GM23338 (cell line): ENCODE results near the gene MAP3K5. TPM values are rescaled to one million over a fixed set of nuclear protein-coding genes. Genes with fewer than 3 reads are reported as not detected.

Experiments used
- ATAC-seq: fragments of 200-7000 bp; cut with Tn5 transposase; 3 replicates; pipeline ENCODE4 v1.9.1; 2020
- DNase-seq: peaks from one replicate; pipeline ENCODE4 v3.0.0-alpha.2; 2015; ENCODE audit warnings: low spot score
- H2AFZ ChIP-seq: fragments of 200-600 bp; sonication (generic); 2 replicates; pipeline ENCODE4 v1.8.0; 2016; ENCODE audit warnings: antibody characterized with exemption, mild to moderate bottlenecking, moderate library complexity
- H3F3A ChIP-seq: fragments of 200-600 bp; sonication (generic); replicated peaks from 2 replicates; pipeline ENCODE4 v1.8.0; 2017; ENCODE audit warnings: antibody characterized with exemption, mixed run types, low read depth
- H3K27ac ChIP-seq: fragments of 200-600 bp; sonication (generic); 2 replicates; pipeline ENCODE4 v1.6.1; 2016; ENCODE audit warnings: low read depth
- H3K27me3 ChIP-seq: fragments of 200-600 bp; sonication (generic); 2 replicates; pipeline ENCODE4 v1.8.0; 2016; ENCODE audit warnings: mild to moderate bottlenecking, mixed run types, moderate library complexity; ENCODE audit not compliant: insufficient read depth
- H3K36me3 ChIP-seq: fragments of 200-600 bp; sonication (generic); 2 replicates; pipeline ENCODE4 v1.8.0; 2016; ENCODE audit warnings: mild to moderate bottlenecking; ENCODE audit not compliant: insufficient read depth
- H3K4me1 ChIP-seq: fragments of 200-600 bp; sonication (generic); 2 replicates; pipeline ENCODE4 v1.8.0; 2016; ENCODE audit warnings: mild to moderate bottlenecking, moderate library complexity; ENCODE audit not compliant: insufficient read depth
- H3K4me2 ChIP-seq: fragments of 200-600 bp; sonication (generic); 2 replicates; pipeline ENCODE4 v1.7.1; 2017; ENCODE audit warnings: mixed run types
- H3K4me3 ChIP-seq: fragments of 200-600 bp; sonication (generic); 2 replicates; pipeline ENCODE4 v1.6.1; 2016; ENCODE audit warnings: mixed run types
- H3K79me2 ChIP-seq: fragments of 200-600 bp; sonication (generic); replicated peaks from 2 replicates; pipeline ENCODE4 v1.8.0; 2017; ENCODE audit warnings: mild to moderate bottlenecking; ENCODE audit not compliant: insufficient read depth
- H3K9me2 ChIP-seq: fragments of 200-600 bp; sonication (generic); 2 replicates; pipeline ENCODE4 v1.8.0; 2017; ENCODE audit not compliant: insufficient read depth
- H4K20me1 ChIP-seq: fragments of 200-600 bp; sonication (generic); replicated peaks from 2 replicates; pipeline ENCODE4 v1.8.0; 2017; ENCODE audit warnings: mild to moderate bottlenecking; ENCODE audit not compliant: insufficient read depth
- H3K27ac Mint-ChIP-seq: 2 replicates; pipeline ENCODE4 v1.8.0; 2020; ENCODE audit warnings: inconsistent platforms, mild to moderate bottlenecking, moderate library complexity, mixed read lengths
- H3K27me3 Mint-ChIP-seq: 3 replicates; pipeline ENCODE4 v1.8.0; 2022; ENCODE audit warnings: low read depth, mild to moderate bottlenecking, moderate library complexity, mixed read lengths, inconsistent platforms; ENCODE audit not compliant: insufficient read depth, poor library complexity
- H3K36me3 Mint-ChIP-seq: 3 replicates; pipeline ENCODE4 v1.8.0; 2021; ENCODE audit warnings: low read depth, mild to moderate bottlenecking, inconsistent platforms, moderate library complexity, mixed read lengths
- H3K4me1 Mint-ChIP-seq: 3 replicates; pipeline ENCODE4 v1.8.0; 2020; ENCODE audit warnings: mild to moderate bottlenecking, inconsistent platforms, mixed read lengths
- H3K4me3 Mint-ChIP-seq: 3 replicates; pipeline ENCODE4 v1.8.0; 2021; ENCODE audit warnings: moderate library complexity, mild to moderate bottlenecking, inconsistent platforms, mixed read lengths
- H3K9me3 Mint-ChIP-seq: 3 replicates; pipeline ENCODE4 v1.8.0; 2020; ENCODE audit warnings: moderate library complexity, mild to moderate bottlenecking, inconsistent platforms, mixed read lengths
- ETS1 ChIP-seq: IDR thresholded peaks from 2 replicates; pipeline ENCODE4 v1.6.1; 2016; ENCODE audit warnings: antibody characterized with exemption
- EZH2 ChIP-seq: fragments of 200-600 bp; sonication (generic); IDR thresholded peaks from one replicate; pipeline ENCODE4 v1.8.0; 2017; ENCODE audit warnings: antibody characterized with exemption, mild to moderate bottlenecking, low read depth; ENCODE audit not compliant: unreplicated experiment
- JUNB ChIP-seq: IDR thresholded peaks from one replicate; pipeline ENCODE4 v1.6.1; 2016; ENCODE audit warnings: antibody characterized with exemption; ENCODE audit not compliant: unreplicated experiment
- POLR2AphosphoS5 ChIP-seq: IDR thresholded peaks from 2 replicates; pipeline ENCODE4 v1.6.1; 2016; ENCODE audit warnings: antibody characterized with exemption, low read depth
- STAT1 ChIP-seq: IDR thresholded peaks from one replicate; pipeline ENCODE4 v1.6.1; 2016; ENCODE audit warnings: antibody characterized with exemption; ENCODE audit not compliant: unreplicated experiment
- ZNF114 ChIP-seq: fragments of 250-450 bp; sonication (Bioruptor Pico); IDR thresholded peaks from 2 replicates; pipeline ENCODE4 v1.5.0; 2020; ENCODE audit warnings: mild to moderate bottlenecking, moderate library complexity
- ZNF331 ChIP-seq: fragments of 250-450 bp; sonication (Bioruptor Pico); IDR thresholded peaks from 2 replicates; pipeline ENCODE4 v1.5.0; 2020; ENCODE audit warnings: low read depth, mild to moderate bottlenecking, moderate library complexity
- ZNF462 ChIP-seq: fragments of 250-450 bp; sonication (Bioruptor Pico); IDR thresholded peaks from 2 replicates; pipeline ENCODE4 v1.5.0; 2020; ENCODE audit warnings: mild to moderate bottlenecking, moderate library complexity
- polyA plus RNA-seq: library from polyadenylated mRNA; unstranded; fragments of >200 nt; fragmentation: Nextera tagmentation; extraction: Ambion mirVana; gene quantifications from 2 replicates; pipeline ENCODE4 v1.2.1, GENCODE V29; 2016
- total RNA-seq: library from RNA; depleted of rRNA; stranded (reverse); fragments of >200 nt; shearing (Covaris generic); gene quantifications from 2 replicates; pipeline ENCODE4 v1.2.3, GENCODE V29; 2014

Gene MAP3K5
- total and polyA plus RNA-seq, 2 experiments from 2014 or later: 0.76 to 2.8 TPM

- H3K27me3 ChIP-seq: no peaks in the 10 kb centered on the region
- H3F3A ChIP-seq: no peaks in the 10 kb centered on the region
- H3K36me3 ChIP-seq: no peaks in the 10 kb centered on the region
- no peak overlapping the region for H2AFZ ChIP-seq
- Mint-ChIP-seq H3K4me3 (no peak overlapping the region), H3K27ac (no peak overlapping the region), H3K9me3 (no peaks in the 10 kb centered on the region), H3K27me3 (no peaks in the 10 kb centered on the region), H3K4me1 (no peaks in the 10 kb centered on the region), H3K36me3 (no peaks in the 10 kb centered on the region)
- TF ChIP-seq POLR2AphosphoS5 (no peak), ZNF114 (CRISPR knock-in tag) (no peak), ZNF462 (CRISPR knock-in tag) (no peak), JUNB (no peak), ZNF331 (CRISPR knock-in tag) (no peak), EZH2 (no peak)
- H3K4me1 ChIP-seq: no peaks in the 10 kb centered on the region
- no peak overlapping the region for H3K27ac ChIP-seq
- H4K20me1 ChIP-seq: no peaks in the 10 kb centered on the region
- H3K4me2 ChIP-seq: no peak overlapping the region
- ATAC-seq: no peak
- no peaks in the 10 kb centered on the region for H3K79me2 ChIP-seq
- no peaks in the 10 kb centered on the region for H3K9me2 ChIP-seq
- no peak for DNase-seq
- H3K4me3 ChIP-seq: no peak overlapping the region
These were observed 134.6 kb downstream of the MAP3K5 start for GRCh38 chr6:136657666-136658065.

DNA sequence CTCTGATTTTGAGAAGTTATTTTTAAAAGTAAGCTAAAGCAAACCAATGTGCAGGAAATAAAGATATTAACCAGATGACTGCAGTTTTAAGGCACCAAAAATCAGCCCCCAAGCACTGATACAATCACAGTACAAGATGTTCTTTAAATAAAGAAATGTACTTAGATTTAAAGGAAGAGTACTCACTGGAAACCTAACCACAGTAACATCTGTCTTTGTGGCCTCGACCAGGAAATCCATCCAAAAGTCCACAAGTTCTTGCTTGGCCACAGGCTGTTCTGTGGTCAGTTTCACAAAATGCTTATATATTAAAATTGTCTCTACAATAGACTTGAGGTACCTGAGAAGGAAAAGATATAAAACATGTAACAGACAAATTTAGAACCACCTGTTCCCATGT is 136.2 kb downstream of the MAP3K5 start:
- H3K27ac Mint-ChIP-seq: no peak overlapping the region
- H3K4me3 Mint-ChIP-seq: no peak overlapping the region
- Histone ChIP-seq H3K79me2 (no peaks in the 10 kb centered on the region), H3F3A (no peaks in the 10 kb centered on the region), H2AFZ (no peak overlapping the region), H3K9me2 (no peaks in the 10 kb centered on the region), H3K27ac (no peak overlapping the region), H4K20me1 (no peaks in the 10 kb centered on the region), H3K4me3 (no peak overlapping the region), H3K4me1 (no peaks in the 10 kb centered on the region), H3K4me2 (no peak overlapping the region), H3K27me3 (no peaks in the 10 kb centered on the region), H3K36me3 (no peaks in the 10 kb centered on the region)
- TF ChIP-seq JUNB (no peak), STAT1 (no peak), ETS1 (no peak)
- no peaks in the 10 kb centered on the region for H3K4me1 Mint-ChIP-seq
- ATAC-seq: no peak
- no peaks in the 10 kb centered on the region for H3K9me3 Mint-ChIP-seq
- no peaks in the 10 kb centered on the region for H3K36me3 Mint-ChIP-seq
- no peaks in the 10 kb centered on the region for H3K27me3 Mint-ChIP-seq
- no peak for DNase-seq
